Measurements from ENCODE around the gene UAP1L1.

DNA sequence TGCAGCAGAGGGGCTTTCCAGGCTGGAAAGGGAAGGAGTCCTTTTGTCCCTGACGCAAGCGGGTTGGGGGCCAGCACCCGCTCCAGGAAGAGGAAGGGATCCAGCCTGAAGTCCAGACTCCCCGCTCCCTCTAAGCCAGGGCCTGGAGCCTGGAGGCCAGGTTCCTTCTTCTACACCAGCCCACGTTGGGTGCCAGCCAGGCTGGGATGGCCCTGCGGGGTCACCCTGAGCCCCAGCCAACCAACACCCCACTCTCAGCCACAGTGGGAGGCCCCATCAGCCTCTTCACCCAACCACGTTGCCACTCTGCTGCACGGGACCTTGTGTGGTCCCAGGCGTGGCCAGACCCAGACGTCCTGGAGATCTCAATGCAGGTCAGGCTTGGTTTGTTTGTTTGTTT lies 44.5 kb upstream of the UAP1L1 start:
- TF ChIP-seq, protein P1, sequence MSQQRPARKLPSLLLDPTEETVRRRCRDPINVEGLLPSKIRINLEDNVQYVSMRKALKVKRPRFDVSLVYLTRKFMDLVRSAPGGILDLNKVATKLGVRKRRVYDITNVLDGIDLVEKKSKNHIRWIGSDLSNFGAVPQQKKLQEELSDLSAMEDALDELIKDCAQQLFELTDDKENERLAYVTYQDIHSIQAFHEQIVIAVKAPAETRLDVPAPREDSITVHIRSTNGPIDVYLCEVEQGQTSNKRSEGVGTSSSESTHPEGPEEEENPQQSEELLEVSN (IDR thresholded peaks at IDR 0.05; ENCODE audit: borderline replicate concordance, low read depth), result no peak
- TF ChIP-seq, protein P2, sequence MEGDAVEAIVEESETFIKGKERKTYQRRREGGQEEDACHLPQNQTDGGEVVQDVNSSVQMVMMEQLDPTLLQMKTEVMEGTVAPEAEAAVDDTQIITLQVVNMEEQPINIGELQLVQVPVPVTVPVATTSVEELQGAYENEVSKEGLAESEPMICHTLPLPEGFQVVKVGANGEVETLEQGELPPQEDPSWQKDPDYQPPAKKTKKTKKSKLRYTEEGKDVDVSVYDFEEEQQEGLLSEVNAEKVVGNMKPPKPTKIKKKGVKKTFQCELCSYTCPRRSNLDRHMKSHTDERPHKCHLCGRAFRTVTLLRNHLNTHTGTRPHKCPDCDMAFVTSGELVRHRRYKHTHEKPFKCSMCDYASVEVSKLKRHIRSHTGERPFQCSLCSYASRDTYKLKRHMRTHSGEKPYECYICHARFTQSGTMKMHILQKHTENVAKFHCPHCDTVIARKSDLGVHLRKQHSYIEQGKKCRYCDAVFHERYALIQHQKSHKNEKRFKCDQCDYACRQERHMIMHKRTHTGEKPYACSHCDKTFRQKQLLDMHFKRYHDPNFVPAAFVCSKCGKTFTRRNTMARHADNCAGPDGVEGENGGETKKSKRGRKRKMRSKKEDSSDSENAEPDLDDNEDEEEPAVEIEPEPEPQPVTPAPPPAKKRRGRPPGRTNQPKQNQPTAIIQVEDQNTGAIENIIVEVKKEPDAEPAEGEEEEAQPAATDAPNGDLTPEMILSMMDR (IDR thresholded peaks at IDR 0.05), result no peak
- TF ChIP-seq RAD21 (conservative IDR thresholded peaks at IDR 0.05 in 1 of 2, IDR thresholded peaks at IDR 0.05 in 1 of 2) (no peak), POLR2A (IDR thresholded peaks at IDR 0.05; ENCODE audit: low read length) (no peak), CBX2 (IDR thresholded peaks at IDR 0.05; ENCODE audit: borderline replicate concordance, low read depth) (no peak), PHF8 (IDR thresholded peaks at IDR 0.05; ENCODE audit: borderline replicate concordance, low read depth) (no peak), EHMT2 (IDR thresholded peaks at IDR 0.05; ENCODE audit: low read depth) (no peak), JUN (IDR thresholded peaks at IDR 0.05) (no peak), RCOR1 (IDR thresholded peaks at IDR 0.05; ENCODE audit: low read depth, low read length) (no peak), ZNF302 (CRISPR knock-in tag; IDR thresholded peaks at IDR 0.05) (no peak), CEBPB (IDR thresholded peaks at IDR 0.05) (no peak)
- TF ChIP-seq, protein P3, sequence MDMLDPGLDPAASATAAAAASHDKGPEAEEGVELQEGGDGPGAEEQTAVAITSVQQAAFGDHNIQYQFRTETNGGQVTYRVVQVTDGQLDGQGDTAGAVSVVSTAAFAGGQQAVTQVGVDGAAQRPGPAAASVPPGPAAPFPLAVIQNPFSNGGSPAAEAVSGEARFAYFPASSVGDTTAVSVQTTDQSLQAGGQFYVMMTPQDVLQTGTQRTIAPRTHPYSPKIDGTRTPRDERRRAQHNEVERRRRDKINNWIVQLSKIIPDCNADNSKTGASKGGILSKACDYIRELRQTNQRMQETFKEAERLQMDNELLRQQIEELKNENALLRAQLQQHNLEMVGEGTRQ (IDR thresholded peaks at IDR 0.05), result no peak

Measured in A549 (cell line).